LNCAP (cell line): ENCODE results near the gene REXO4.
A peak's percentile ranks its signal among the peaks of the same experiment; 100 is the strongest.

Source experiments
- CTCF ChIP-seq: fragments of 450-650 bp; IDR thresholded peaks from 2 replicates; pipeline ENCODE4 v1.5.1; 2017; ENCODE audit warnings: mild to moderate bottlenecking

Gene REXO4

GRCh38 chr9:133356391-133357091, 61.3 kb downstream of the REXO4 start, which contains the start of the genes SURF1 and SURF2:
TSS of gene SURF1 (minus strand) at chr9:133356487. CDS start at chr9:133356453, 34 bp downstream.
TSS of gene SURF2 (plus strand) at chr9:133356550. CDS start at chr9:133356593, 43 bp downstream.
- 0 out of 2 replicates have a peak, but pooled peaks have one; percentile 21 for TF ChIP-seq CTCF
